Liver (tissue), 9 donors: Measurements from ENCODE around the gene ACOT11. TPM values are rescaled to one million over a fixed set of nuclear protein-coding genes. Genes with fewer than 3 reads are reported as not detected.

ENCODE experiments used
- DNase-seq: peaks from one replicate; pipeline ENCODE4 v3.0.0-alpha.2; 2017; ENCODE audit warnings: low spot score
- H3K27ac ChIP-seq, 2 donors: one replicate each; pipeline ENCODE4 v1.7.0; 2013; ENCODE audit warnings: inconsistent platforms in 2 of 2, low read length in 2 of 2, control low read depth in 1 of 2, low read depth in 1 of 2, mild to moderate bottlenecking in 1 of 2
- H3K27me3 ChIP-seq, 4 donors: one replicate each; pipeline versions ENCODE4 v1.6.1 to v1.7.0; 2013; ENCODE audit warnings: low read length in 3 of 4, inconsistent platforms in 1 of 4, mild to moderate bottlenecking in 1 of 4, moderate library complexity in 1 of 4; ENCODE audit not compliant: control insufficient read depth in 4 of 4, insufficient read depth in 4 of 4
- H3K36me3 ChIP-seq, 4 donors: one replicate each; pipeline versions ENCODE4 v1.6.1 to v1.7.0; 2013; ENCODE audit warnings: low read length in 3 of 4, mild to moderate bottlenecking in 3 of 4, low read depth in 1 of 4, moderate library complexity in 1 of 4; ENCODE audit not compliant: control insufficient read depth in 4 of 4, insufficient read depth in 3 of 4
- H3K4me1 ChIP-seq, 4 donors: one replicate each; pipeline versions ENCODE4 v1.6.1 to v1.7.0; 2013; ENCODE audit warnings: low read length in 3 of 4, mild to moderate bottlenecking in 3 of 4, moderate library complexity in 1 of 4; ENCODE audit not compliant: control insufficient read depth in 4 of 4, insufficient read depth in 4 of 4
- H3K4me3 ChIP-seq, 3 donors: one replicate each; pipeline versions ENCODE4 v1.6.1 to v1.7.0; 2013; ENCODE audit warnings: low read length in 3 of 3, control low read depth in 1 of 3, low read depth in 1 of 3, mild to moderate bottlenecking in 1 of 3
- H3K9ac ChIP-seq, 2 donors: one replicate each; pipeline ENCODE4 v1.7.0; 2013; ENCODE audit warnings: low read length in 2 of 2, mild to moderate bottlenecking in 2 of 2, moderate library complexity in 2 of 2, control low read depth in 1 of 2, low read depth in 1 of 2
- H3K9me3 ChIP-seq, 4 donors: one replicate each; pipeline versions ENCODE4 v1.6.1 to v1.7.0; 2013; ENCODE audit warnings: low read length in 3 of 4; ENCODE audit not compliant: control insufficient read depth in 4 of 4
- ATF3 ChIP-seq: IDR thresholded peaks from 2 replicates; pipeline ENCODE4 v1.6.1; 2016; ENCODE audit warnings: antibody characterized with exemption
- CTCF ChIP-seq: fragments of 150-350 bp; IDR thresholded peaks from 2 replicates; pipeline ENCODE4 v1.5.1; 2017; ENCODE audit warnings: improper control_type of control experiment, low read depth, low read length; ENCODE audit not compliant: missing input control
- EGR1 ChIP-seq, 2 donors: IDR thresholded peaks; 2 replicates each; pipeline ENCODE4 v1.6.1; 2016 to 2018; ENCODE audit warnings: antibody characterized with exemption in 2 of 2, low read depth in 2 of 2
- FOXA1 ChIP-seq: IDR thresholded peaks from 2 replicates; pipeline ENCODE4 v1.6.1; 2016; ENCODE audit warnings: antibody characterized with exemption
- FOXA2 ChIP-seq: IDR thresholded peaks from 2 replicates; pipeline ENCODE4 v1.6.1; 2016; ENCODE audit warnings: antibody characterized with exemption
- GABPA ChIP-seq, 2 donors: IDR thresholded peaks in 1 of 2; conservative IDR thresholded peaks in 1 of 2; 2 replicates each; pipeline ENCODE4 v1.6.1; 2016; ENCODE audit warnings: antibody characterized with exemption in 2 of 2, mild to moderate bottlenecking in 1 of 2, moderate library complexity in 1 of 2
- HNF4A ChIP-seq, 2 donors: conservative IDR thresholded peaks; 2 replicates each; pipeline ENCODE4 v1.6.1; 2016; ENCODE audit warnings: antibody characterized with exemption in 2 of 2, mild to moderate bottlenecking in 2 of 2
- HNF4G ChIP-seq: IDR thresholded peaks from 2 replicates; pipeline ENCODE4 v1.6.1; 2016; ENCODE audit warnings: antibody characterized with exemption
- MAX ChIP-seq: IDR thresholded peaks from 2 replicates; pipeline ENCODE4 v1.6.1; 2016; ENCODE audit warnings: antibody characterized with exemption
- NR2F2 ChIP-seq: IDR thresholded peaks from 2 replicates; pipeline ENCODE4 v1.6.1; 2016; ENCODE audit warnings: antibody characterized with exemption
- RAD21 ChIP-seq, 2 donors: IDR thresholded peaks; 2 replicates each; pipeline ENCODE4 v1.6.1; 2016; ENCODE audit warnings: antibody characterized with exemption in 2 of 2, mild to moderate bottlenecking in 2 of 2
- REST ChIP-seq: IDR thresholded peaks from 2 replicates; pipeline ENCODE4 v1.6.1; 2016; ENCODE audit warnings: antibody characterized with exemption, mild to moderate bottlenecking
- RXRA ChIP-seq, 2 donors: IDR thresholded peaks; 2 replicates each; pipeline ENCODE4 v1.6.1; 2017 to 2018; ENCODE audit warnings: antibody characterized with exemption in 2 of 2, mild to moderate bottlenecking in 1 of 2
- SP1 ChIP-seq: IDR thresholded peaks from 2 replicates; pipeline ENCODE4 v1.6.1; 2018; ENCODE audit warnings: antibody characterized with exemption, mild to moderate bottlenecking
- TAF1 ChIP-seq: conservative IDR thresholded peaks from 2 replicates; pipeline ENCODE4 v1.6.1; 2016; ENCODE audit warnings: antibody characterized with exemption, mild to moderate bottlenecking
- YY1 ChIP-seq: IDR thresholded peaks from 2 replicates; pipeline ENCODE4 v1.6.1; 2016; ENCODE audit warnings: antibody characterized with exemption, mild to moderate bottlenecking
- ZBTB33 ChIP-seq: IDR thresholded peaks from 2 replicates; pipeline ENCODE4 v1.6.1; 2016; ENCODE audit warnings: antibody characterized with exemption
- WGBS: extraction: QIAGEN DNeasy Blood & Tissue Kit; methylation state at CpG from one replicate; pipeline ENCODE4 v1.1.7; 2013; 5-methylcytosine and 5-hydroxymethylcytosine counted together
- polyA plus RNA-seq, 2 donors: library from polyadenylated mRNA; stranded (reverse) in 1 of 2; unstranded in 1 of 2; fragments of 200-250 nt in 1 of 2; fragments of >200 nt in 1 of 2; fragmentation: Nextera tagmentation in 1 of 2; extraction: Ambion mirVana in 1 of 2; gene quantifications; one replicate each; pipeline versions ENCODE4 v1.2.1 to v1.2.3, GENCODE V29; 2013 to 2015
- total RNA-seq, 2 donors: library from RNA; depleted of rRNA; stranded (reverse); fragments of >200 nt; gene quantifications; one replicate each; pipeline ENCODE4 v1.2.3, GENCODE V29; 2014
- donor health status: healthy.
- donor health status: healthy.
- donor health status: healthy.
- donor health status: healthy.
- donor health status: healthy.

Gene ACOT11
- total and polyA plus RNA-seq, 4 donors: 0.13 to 1.1 (median 0.50) TPM

- no peak within 1 kb of the TSS for H3K9ac ChIP-seq
- H3K27ac ChIP-seq: no peak within 1 kb of the TSS
- WGBS: 53% methylated on average over 18 of the region's 18 CpGs
- H3K27me3 ChIP-seq: no peaks in the 10 kb centered on the region
- peak; percentile 59 for DNase-seq
- H3K36me3 ChIP-seq: no peaks in the 10 kb centered on the region
- TF ChIP-seq HNF4A (conservative IDR thresholded peaks at IDR 0.05): peak; percentile 67 to 82
- TF ChIP-seq GABPA (IDR thresholded peaks at IDR 0.05 in 1 of 2, conservative IDR thresholded peaks at IDR 0.05 in 1 of 2): no peak
- TF ChIP-seq SP1: peak; percentile 87
- no peak for TF ChIP-seq HNF4G
- TF ChIP-seq NR2F2: no peak
- TF ChIP-seq RAD21 (IDR thresholded peaks at IDR 0.05): peak in 1 of 2 donors; percentile 23
- TF ChIP-seq RXRA (IDR thresholded peaks at IDR 0.05): peak; percentile 50 to 66
- no peak for TF ChIP-seq FOXA2
- H3K4me3 ChIP-seq: no peak within 1 kb of the TSS
- H3K9me3 ChIP-seq: no peaks in the 10 kb centered on the region
- H3K4me1 ChIP-seq: peaks cover 0 to 21% (median 16%) of the 10 kb centered on the region in 4 donors
Observed at GRCh38 chr1:54623216-54624007, 75.4 kb downstream of the ACOT11 start, which contains the start of gene FAM151A. FAM151A (minus strand) TSS chr1:54623525; CDS start chr1:54623395, 130 bp downstream.

- TF ChIP-seq RXRA (IDR thresholded peaks at IDR 0.05): no peak
- no peak for TF ChIP-seq FOXA1
- no peak for TF ChIP-seq ATF3
- TF ChIP-seq REST: no peak
- no peak for TF ChIP-seq NR2F2
- no peak for TF ChIP-seq TAF1
- TF ChIP-seq HNF4A (conservative IDR thresholded peaks at IDR 0.05): no peak
- TF ChIP-seq GABPA (IDR thresholded peaks at IDR 0.05 in 1 of 2, conservative IDR thresholded peaks at IDR 0.05 in 1 of 2): no peak
- no peak for TF ChIP-seq ZBTB33
- TF ChIP-seq EGR1 (IDR thresholded peaks at IDR 0.05; ENCODE audit: low read depth in 2 of 2): no peak
- no peak for TF ChIP-seq YY1
- no peak for TF ChIP-seq MAX
- TF ChIP-seq CTCF: no peak
- Histone ChIP-seq H3K27me3 (no peaks in the 10 kb centered on the region), H3K4me3 (no peak overlapping the region), H3K36me3 (no peaks in the 10 kb centered on the region), H3K9me3 (no peaks in the 10 kb centered on the region), H3K9ac (no peak overlapping the region), H3K27ac (no peak overlapping the region), H3K4me1 (peaks cover 0 to 21% (median 16%) of the 10 kb centered on the region in 4 donors)
- no peak for DNase-seq
- 70% methylated on average over 8 of the region's 8 CpGs for WGBS
Observed at GRCh38 chr1:54624466-54625464, 76.7 kb downstream of the ACOT11 start.
